Prostate gland (tissue), 2 donors: ENCODE data around the gene PALM.

ENCODE experiments used
- POLR2AphosphoS5 ChIP-seq: sonication (generic); formaldehyde crosslinking; IDR thresholded peaks from one replicate; pipeline ENCODE4 v1.6.1; 2017; ENCODE audit warnings: antibody characterized with exemption
- TF ChIP-seq, protein P1 (sequence below), 4 experiments: fragments of 200-600 bp in 2 of 4; fragments of 450-650 bp in 2 of 4; sonication (generic) in 2 of 4; IDR thresholded peaks; 1 replicate in 3 of 4; 2 replicates in 1 of 4; pipeline ENCODE4 v1.5.1; 2016 to 2019; ENCODE audit warnings: antibody characterized with exemption in 4 of 4, mild to moderate bottlenecking in 2 of 4, moderate library complexity in 2 of 4

DNA sequence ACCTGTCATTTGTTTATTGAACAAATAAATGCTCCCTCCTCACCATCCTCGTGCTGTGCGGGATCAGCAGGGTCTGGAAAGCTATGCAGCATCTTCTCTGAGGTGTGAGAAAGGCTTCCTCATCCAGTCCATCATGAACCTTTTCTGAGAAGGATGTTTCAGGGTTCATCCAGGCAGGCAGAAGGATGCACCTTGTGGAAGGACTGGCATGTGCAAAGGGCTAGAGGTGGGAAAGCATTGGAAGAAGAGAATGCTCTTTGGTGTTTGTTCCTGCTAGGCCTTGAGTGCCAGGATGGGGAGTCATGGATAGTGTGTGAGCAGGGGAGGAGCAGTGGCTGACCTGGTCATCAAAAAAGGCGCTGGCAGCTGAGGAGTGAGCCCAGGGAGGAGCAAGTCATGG is 6.6 kb downstream of the PALM start:
- TF ChIP-seq, protein P1, sequence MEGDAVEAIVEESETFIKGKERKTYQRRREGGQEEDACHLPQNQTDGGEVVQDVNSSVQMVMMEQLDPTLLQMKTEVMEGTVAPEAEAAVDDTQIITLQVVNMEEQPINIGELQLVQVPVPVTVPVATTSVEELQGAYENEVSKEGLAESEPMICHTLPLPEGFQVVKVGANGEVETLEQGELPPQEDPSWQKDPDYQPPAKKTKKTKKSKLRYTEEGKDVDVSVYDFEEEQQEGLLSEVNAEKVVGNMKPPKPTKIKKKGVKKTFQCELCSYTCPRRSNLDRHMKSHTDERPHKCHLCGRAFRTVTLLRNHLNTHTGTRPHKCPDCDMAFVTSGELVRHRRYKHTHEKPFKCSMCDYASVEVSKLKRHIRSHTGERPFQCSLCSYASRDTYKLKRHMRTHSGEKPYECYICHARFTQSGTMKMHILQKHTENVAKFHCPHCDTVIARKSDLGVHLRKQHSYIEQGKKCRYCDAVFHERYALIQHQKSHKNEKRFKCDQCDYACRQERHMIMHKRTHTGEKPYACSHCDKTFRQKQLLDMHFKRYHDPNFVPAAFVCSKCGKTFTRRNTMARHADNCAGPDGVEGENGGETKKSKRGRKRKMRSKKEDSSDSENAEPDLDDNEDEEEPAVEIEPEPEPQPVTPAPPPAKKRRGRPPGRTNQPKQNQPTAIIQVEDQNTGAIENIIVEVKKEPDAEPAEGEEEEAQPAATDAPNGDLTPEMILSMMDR (IDR thresholded peaks at IDR 0.05): no peak
- no peak for TF ChIP-seq POLR2AphosphoS5
